NCI-H446 treated with DMSO at 0.1 percent for 48 hours (cell line): ENCODE data around the gene FGF21.

Source experiments
- DNase-seq: peaks from one replicate; lab custom pipeline; 2025; lab: John Stamatoyannopoulos, UW

Gene FGF21

GRCh38 chr19:48728911-48729664 lies 26.2 kb upstream of the FGF21 start:
- no peak for DNase-seq

DNA sequence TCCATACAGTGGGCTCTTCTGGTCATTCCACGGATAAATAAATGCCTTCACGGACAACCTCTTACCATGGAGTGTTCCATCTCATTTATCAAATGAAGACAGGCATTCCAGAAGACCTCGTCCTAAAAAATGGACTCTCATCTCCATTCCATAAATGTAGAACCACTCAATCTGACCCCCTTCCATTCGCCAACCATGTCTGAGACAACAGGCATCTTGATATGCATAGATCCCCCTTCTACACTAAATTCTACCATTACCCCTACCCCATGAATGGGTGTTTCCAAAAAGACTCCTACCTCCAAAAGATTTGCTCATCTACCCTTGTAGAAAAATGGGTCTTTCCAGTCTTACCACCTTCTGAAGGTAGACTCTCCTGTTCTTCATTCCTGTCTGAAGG lies 23.9 kb upstream of the FGF21 start:
- no peak for DNase-seq

DNA sequence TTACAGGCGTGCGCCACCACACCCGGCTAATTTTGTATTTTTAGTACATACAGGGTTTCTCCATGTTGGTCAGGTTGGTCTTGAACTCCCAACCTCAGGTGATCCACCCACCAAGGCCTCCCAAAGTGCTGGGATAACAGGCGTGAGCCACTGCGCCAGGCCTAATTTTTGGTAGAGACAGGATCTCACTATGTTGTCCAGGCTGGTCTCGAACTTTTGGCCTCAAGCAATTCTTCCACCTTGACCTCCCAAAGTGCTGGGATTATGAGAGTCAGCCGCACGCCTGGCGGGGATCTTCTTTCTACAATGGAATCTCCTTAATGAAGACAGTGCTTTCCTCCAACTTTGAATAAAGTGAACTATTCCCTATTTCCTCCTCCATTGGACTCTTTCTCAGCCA lies 20.7 kb upstream of the FGF21 start:
- no peak for DNase-seq

DNA sequence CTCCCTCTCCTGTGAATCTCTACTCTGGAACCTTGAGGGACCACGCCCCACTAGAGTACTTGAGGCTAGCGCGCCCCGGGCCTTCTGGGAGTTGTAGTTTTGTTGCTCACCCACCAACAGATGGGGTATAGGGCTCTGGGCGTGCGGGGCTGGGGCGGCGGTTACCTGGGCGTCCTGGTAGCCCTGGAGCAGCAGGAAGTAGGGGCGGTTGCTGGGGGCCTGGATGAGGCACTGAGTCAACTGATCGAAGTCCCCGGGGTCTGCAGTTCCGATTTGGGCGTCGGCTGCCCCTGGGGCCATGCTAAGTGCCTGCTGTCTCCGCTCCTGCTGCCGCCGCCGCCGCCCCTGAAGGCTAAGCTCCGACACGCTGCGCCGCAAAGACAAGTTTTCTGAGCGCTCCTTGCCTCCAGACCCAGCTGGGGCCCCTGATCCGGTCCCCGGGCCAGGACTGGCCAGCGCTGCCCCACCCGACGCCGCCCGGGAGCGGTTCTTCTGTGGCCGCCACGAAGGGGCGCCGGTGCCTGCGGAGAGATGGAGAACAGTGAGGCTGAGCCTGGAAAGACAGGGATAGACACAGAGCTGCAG lies 20.2 kb upstream of the FGF21 start:
- no peak for DNase-seq

GRCh38 chr19:48737360-48737998 lies 17.8 kb upstream of the FGF21 start:
- DNase-seq, result no peak

DNA sequence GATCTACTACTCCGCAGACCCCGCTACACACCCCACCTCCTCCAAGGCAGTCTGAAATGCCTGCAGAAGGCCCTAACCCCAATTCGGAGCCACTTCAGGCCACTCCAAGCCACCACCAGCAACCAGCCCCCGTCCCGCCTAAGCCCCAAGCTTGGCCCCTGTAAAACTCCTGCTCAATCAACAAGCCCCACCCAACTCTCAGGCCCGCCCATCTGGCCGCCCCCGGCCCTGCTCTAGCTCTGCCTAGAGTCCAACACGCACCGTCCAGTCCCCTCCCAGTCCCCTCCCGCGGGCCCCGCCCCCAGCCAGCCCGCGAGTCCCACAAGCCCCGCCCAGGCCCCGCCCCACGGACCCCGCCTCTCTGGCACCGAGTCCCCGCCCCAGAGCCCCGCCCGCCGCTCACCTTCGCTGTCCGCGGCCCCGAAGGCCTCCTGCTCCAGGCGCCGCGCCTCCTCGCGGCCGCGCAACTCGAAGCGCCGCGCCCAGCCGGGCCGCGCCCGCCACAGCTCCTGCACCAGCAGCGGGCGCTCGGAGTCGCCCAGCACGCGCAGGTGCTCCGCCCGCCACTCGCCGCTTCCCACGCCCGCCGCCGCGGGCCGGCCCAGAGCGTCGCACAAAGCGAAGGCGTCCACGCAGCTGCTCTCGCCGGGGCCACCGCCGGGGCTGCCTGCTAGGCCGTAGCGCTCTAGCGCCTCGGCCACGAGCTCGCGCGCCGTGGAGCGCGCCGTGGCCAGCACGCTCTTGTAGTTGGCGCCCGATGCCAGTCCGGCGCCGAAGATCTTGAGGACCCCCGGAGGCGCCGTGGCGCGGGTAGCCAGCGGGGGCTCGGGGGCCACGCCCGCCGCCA lies 16.5 kb upstream of the FGF21 start:
- peak; percentile 90 for DNase-seq

DNA sequence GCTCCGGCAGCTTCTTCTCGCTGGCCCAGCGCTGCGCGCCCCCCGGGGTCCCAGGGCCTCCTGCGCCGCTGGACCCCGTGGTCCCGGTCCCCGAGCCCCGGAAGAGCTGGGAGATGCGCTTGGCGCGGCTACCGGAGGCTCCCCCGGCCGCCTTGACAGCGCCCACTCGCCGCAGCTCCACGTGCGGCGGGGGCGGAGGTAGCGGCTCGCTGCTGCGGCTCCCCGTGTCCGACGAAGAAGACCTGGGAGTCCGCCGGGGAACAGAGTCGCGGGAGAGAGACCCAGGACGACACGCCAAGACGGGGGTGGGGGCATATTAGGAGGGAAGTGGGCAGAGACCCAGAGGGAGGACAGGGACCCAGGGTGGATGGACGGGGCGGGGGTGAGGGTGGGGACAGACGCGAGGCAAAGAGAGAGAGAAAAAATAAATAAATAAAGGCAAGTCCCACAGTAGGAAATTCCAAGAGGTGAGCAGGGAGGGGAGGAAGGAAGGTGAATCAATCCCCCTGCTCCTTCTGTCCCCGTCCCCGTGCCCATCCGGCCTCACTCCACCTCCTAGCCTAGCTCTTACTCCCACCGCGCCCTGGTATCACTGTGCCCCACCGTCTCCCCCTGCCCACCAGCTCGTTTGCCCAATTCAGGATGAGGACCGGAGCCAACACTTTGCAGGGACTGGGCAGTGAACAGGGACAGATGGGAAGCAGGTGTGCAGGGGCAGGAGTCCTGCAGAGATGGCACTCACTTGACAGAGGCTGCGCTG lies 15.7 kb upstream of the FGF21 start:
- peak; percentile 12 for DNase-seq

DNA sequence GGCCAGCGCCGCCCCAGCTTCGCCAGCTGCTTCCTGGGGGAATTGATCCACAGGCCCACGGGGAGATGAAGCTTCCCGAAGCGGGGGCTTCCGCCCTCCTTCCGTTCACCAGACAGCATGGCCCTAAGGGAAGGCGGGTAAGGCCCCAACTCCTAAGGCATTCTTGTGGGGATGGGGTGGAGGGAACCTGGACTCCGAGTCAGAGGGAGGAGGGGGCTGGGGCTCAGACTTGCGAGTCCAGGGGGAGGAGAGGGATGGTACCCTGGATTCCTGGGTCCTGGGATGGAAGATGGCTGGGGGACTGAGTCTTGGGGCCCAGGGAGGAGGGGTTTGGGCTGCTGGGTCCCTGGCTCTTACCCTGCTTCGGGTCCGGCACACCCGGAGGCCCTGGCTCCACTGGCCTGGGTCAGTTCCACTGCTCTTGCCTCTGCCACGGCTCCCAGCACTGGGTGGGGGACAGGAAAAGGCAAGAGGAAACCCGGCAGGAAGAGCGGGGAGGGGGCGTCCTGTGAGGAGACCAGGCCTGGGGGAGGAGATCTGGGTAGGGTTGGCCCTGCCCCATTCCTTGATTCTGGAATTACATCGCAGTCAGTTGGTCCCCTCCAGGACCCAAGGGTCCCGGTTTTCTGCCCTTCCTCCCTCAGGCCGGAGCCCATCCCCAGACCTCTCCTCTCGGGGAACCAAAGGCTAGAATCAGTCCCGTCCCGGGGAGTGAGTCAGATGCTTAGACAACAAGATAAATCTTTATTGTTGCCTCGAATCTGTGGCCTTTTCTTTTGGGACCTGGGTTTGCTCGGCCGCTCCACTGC lies 15.0 kb upstream of the FGF21 start, which contains the start of gene RASIP1:
RASIP1 (minus strand) TSS at position 447 of the 809 bp plus-strand sequence; CDS start at position 119, 328 bp downstream.
- no peak for DNase-seq

- DNase-seq, result no peak
Measured at GRCh38 chr19:48741129-48741999, 14.0 kb upstream of the FGF21 start.

GRCh38 chr19:48742096-48742495 lies 13.2 kb upstream of the FGF21 start:
- DNase-seq, result no peak

DNA sequence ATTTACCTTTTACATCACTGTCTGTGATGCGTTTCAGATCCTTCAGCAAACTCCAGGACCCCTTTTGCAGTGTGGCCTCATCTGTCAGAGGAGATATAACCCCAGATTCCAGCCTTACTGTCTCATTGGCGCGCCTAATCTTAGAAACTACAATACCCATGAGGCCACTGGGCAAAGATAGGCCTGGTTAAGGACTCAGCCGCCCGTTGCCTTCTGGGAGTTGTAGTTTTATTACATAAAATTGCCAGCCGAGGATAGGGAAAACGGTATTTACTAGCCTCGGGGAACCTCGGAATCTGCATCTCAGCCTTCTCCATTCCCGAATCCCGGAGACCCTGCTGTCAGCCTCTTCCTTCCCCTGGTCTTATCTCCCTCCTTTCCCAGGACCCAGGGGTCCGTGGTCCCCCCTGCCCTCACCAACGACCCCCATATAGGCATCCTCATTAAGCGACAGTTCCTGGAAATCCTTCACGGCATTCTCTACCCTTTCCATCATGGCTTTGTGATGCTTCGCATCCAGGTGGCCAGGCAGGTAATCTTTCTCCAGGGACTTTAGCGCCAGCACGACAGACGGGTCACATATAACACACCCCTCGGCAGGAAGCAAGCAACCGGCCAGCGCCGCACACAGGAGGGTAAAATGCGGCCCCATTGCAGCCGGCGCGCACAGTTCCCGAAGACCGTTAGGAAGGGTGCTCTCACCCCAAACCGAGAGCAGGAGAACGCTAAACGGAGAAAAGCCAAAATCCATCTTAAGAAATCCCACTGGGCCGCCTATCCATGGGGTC lies 9.9 kb upstream of the FGF21 start:
- DNase-seq, result peak; percentile 18

- DNase-seq, result no peak
Measured at GRCh38 chr19:48746110-48746509, 9.2 kb upstream of the FGF21 start.

DNA sequence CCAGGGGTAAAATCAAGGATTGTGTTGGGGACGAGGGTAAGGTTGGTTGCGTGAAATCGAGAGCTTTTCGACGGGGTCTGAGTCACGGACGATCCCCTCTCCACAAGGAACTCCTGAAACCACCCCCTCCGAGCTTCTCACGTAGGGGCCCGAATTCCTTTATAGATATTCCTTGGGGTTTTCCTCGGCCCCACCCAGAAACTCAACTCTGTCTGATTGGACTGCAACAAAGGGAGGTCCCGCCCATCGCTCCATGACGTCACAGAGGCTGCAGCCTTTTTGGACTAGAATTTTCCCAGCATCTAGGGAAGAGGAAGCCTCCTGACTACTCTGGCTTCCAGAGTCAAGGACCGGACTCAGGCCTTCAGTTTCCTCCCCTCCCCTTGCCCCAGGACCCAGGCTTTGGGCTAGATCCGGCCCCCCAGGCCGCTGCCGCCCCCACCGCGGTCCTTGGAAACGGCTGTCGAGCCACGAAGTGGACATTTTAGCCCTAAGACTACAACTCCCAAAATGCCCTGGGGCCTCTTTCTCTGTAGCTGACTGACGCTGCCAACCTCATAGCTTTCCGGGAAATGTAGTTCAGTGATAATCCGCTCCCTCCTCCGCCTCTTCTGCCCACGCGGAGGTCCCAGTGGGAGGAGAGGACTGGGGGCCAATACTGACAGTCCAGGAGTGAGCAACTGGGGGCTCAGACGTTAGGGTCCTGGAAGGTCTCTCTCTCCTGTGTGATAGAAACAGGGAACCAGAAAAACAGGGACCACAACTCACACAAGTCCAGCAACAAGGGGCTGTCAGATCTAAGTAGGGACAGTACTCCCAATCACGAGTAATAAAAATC lies 8.4 kb upstream of the FGF21 start, which contains the start of gene IZUMO1:
IZUMO1 (minus strand) TSS at position 172 of the 838 bp plus-strand sequence. CDS start 1,050 bp downstream, outside the sequence.
- no peak for DNase-seq

DNA sequence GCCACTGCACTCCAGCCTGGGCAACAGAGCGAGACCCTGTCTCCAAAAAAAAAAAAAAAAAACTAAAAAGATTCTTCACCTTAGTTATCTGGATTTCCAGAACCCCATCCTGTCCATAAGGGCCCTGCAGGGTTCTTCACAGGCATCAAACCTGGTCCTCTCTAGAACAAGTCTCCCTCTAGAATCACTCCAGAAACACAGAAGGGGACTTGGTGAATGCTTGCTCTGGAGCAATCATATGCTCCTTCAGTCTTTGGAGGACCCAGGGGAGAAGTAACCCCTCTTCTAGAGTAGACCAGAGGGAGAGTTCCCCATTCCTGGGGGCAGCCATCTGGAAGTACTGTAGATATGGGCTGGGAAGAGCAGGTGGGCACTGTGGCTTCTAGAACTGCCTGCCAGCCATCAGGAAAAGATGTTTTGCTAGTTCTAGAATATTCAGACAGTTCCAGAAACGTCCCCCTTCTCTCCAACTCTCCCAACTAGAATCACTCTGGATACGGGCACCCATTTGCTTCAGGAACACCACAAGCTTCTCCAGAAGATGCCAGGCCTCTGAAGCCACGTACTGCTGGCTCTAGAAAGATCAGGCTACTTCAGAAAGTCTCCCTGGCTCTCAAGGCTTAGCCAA lies 5.6 kb upstream of the FGF21 start:
- no peak for DNase-seq

GRCh38 chr19:48750351-48750750 lies 5.0 kb upstream of the FGF21 start:
- DNase-seq, result no peak

GRCh38 chr19:48750771-48751504 lies 4.4 kb upstream of the FGF21 start:
- no peak for DNase-seq
